Amniotic stem cell (primary cell): ENCODE measurements around the gene KIRREL2.
"Not testable (repeated sequence)": the region's sequence is repeated elsewhere in the genome, so short reads cannot be mapped to it uniquely, and the experiment has no call there.

ENCODE experiments used
- DNase-seq: peaks from one replicate; lab custom pipeline; 2025; lab: John Stamatoyannopoulos, UW

KIRREL2 gene

DNA sequence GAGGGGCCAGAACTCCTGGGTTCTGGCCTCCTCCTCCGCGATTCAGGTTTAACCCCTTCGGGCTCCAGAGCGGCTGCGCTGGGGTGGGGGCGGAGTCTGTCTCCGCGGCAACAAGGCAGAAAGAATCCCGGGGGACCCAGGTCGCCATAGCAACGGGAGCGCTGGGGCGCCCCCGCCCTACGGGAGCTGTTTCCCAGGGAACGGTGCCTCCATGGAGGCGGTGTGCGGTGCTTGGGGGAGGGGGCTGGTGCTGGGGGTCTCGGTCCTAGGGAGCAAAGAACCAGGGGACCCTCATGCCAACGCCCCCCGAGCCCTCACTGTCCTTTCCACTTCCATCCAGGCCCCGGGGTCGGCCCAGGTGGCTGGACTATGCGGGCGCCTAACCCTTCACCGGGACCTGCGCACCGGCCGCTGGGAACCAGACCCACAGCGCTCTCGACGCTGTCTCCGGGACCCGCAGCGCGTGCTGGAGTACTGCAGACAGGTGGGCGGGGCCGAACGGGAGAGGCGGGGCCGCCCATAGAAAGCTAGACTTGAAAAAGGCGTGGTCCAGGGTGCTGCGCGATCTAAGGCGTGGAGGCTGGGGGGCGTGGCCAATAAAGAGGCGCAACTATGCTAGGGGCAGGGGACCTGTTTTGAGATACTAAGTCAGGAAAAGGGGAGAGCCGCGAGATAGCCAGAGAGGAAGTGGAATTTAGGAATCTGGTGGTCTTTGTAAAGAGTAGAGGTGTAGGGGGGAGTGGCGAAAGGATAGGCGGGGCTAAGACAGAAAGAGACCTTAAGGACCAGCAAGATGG, 12.8 kb downstream of the KIRREL2 start:
- no peak for DNase-seq

DNA sequence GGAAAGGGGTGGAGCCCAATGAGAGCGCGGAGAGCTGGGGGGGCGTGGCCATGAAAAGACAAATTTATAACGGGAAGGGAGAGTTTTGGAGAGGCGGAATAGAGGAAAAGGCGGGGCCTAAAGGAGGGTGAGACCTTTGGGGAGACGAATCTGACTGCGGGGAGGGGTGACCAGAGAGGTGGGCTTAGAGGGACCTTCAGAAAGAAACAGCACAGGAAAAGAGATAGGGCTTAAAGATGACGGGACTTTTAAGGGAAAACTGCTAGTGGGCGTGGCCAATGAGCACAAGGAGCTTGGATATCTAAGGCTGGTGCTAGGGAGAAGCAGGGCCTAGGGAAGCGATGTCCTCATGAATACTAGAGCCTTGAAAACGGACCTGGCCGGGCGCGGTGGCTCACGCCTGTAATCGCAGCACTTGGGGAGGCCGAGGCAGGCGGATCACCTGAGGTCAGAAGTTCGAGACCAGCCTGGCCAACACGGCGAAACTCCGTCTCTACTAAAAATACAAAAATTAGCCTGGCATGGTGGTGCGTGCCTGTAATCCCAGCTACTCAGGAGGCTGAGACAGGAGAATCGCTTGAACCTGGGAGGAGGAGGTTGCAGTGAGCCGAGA, 13.5 kb downstream of the KIRREL2 start:
- DNase-seq = not testable (repeated sequence)

DNA sequence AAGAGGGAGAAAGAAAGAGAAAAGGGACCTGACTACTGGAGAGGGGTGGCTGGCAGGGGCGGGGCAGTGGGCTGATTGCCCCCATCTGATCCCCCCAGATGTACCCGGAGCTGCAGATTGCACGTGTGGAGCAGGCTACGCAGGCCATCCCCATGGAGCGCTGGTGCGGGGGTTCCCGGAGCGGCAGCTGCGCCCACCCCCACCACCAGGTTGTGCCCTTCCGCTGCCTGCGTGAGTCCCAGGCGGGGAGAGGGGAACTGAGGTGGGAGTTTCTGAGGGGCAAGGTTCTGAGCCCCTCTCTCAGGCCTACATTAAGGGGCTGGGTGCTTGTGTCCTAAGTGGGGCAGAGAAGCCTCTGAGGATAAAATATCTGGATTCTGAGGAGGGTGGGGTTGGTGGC, 14.1 kb downstream of the KIRREL2 start:
- DNase-seq = no peak

DNA sequence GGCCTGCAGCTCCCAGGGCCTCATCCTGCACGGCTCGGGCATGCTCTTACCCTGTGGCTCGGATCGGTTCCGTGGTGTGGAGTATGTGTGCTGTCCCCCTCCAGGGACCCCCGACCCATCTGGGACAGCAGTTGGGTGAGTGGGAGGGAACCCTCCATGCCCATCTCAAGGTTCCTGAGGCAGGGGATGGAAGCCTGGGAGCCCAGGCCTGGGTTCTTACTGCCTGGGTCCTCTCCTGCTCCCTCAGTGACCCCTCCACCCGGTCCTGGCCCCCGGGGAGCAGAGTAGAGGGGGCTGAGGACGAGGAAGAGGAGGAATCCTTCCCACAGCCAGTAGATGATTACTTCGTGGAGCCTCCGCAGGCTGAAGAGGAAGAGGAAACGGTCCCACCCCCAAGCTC, 14.9 kb downstream of the KIRREL2 start:
- no peak for DNase-seq

DNA sequence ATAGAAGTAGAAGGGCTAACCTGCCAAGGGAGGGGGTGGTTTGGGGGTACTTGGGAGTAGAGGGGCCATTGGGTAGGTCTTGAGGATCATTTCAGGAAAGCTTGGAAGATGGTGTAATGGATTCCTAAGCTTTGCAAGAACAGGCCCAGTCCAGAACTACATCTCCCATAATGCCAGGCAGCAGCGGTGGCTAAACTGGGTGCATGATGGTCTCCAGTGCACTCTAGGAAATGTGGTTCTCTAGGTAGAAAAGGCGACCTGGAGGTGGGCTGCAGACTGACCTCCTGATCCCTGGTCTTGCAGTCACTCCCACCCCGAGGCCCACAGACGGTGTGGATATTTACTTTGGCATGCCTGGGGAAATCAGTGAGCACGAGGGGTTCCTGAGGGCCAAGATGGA, 15.5 kb downstream of the KIRREL2 start:
- DNase-seq = no peak

DNA sequence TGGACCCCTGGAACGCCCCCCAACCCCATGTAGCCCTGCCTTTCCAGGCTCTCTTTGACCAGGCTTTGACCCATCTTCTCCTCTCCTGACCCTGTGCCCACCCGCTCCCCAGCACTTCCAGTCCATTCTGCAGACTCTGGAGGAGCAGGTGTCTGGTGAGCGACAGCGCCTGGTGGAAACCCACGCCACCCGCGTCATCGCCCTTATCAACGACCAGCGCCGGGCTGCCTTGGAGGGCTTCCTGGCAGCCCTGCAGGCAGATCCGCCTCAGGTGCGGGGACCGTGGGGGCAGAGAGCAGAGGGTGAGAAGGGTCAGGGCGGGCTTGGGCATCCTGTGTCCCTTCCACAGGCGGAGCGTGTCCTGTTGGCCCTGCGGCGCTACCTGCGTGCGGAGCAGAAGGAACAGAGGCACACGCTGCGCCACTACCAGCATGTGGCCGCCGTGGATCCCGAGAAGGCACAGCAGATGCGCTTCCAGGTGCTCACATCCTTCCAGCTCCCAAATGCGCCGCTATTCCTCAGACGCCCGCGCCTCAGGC, 17.8 kb downstream of the KIRREL2 start:
- DNase-seq = no peak

DNA sequence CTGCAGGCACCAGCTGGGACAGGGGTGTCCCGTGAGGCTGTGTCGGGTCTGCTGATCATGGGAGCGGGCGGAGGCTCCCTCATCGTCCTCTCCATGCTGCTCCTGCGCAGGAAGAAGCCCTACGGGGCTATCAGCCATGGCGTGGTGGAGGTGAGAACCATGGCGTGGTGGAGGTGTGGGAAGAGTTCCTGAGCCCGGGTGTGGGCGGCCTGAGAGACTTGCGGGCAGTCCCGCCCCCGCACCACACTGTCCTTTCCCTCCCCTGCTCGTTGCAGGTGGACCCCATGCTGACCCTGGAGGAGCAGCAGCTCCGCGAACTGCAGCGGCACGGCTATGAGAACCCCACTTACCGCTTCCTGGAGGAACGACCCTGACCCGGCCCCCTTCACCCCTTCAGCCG, 22.4 kb downstream of the KIRREL2 start:
- no peak for DNase-seq

DNA sequence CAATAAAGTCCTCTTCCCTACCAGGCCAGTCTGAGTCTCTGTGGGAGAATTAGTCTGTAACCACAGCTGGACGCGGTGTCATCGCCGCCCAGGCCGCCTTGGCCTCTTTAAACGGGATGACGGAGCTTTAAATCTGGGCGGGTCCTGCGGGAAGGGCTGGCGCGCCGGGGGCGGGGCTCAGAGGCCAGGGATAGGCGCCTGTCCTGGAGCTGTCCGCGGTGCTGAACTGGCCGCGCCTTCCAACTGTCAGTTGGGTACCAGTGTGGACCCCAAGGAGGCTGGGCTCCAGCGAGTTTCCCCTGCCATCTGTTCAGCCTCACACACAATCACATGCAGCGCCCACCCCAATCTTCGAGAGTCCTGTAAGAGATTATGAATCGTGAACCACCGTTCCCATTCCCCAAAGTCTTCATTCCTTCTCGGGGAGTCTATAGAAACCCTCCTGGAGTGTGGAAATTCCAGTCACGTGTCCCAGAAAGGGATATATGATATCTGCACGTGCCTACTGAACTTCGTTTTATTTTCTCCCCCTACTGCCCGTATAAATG, 23.1 kb downstream of the KIRREL2 start:
- peak; percentile 88 for DNase-seq

DNA sequence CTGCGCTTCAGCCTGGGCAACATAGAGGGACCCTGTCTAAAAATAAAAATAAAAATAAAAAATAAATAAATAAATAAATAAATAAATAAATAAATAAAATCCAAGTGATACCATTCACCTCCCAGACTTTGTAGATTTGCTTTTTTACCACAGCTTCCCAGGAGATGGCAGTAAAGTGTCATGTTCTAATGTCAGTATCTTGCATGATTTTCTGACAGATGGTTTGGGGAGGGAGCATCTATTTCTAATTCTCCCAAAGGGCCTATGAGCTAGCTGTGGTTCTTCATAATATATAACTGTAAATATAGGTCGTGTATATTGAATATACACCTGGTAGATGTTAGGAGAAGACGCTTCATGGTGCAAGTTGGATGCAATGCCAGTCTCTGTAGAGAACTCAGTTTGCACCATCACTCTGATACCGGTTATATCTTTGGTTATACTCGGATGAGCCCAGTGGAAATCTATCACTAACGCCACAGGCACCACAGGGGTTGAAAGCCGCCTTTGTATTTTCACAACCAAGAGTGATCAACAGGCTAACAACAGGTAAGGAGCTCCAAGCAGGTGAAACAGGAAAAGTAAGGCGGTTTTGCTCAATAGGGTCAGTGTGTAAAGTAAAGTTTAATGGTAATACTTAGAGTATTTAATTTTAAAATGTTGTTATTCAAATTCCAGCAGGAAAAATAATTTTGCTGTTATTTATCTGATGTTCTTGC, 25.6 kb downstream of the KIRREL2 start:
- peak; percentile 33 for DNase-seq

DNA sequence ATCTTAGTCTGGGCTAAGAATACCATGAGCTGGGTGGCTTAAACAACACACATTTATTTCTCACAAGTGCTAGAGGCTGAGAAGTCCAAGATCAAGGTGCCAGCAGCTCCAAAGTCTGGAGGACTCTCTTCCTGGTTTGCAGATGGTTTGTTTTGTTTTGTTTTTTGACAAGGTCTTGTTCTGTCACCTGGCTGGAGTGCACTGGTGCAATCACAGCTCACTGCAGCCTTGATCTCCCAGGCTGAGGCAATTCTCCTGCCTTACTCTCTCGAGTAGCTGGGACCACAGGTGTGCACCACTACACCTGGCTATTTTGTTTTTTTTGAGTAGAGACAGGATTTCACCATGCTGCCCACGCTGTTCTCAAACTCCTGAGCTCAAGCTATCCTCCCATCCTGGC, 27.2 kb downstream of the KIRREL2 start:
- no peak for DNase-seq

DNA sequence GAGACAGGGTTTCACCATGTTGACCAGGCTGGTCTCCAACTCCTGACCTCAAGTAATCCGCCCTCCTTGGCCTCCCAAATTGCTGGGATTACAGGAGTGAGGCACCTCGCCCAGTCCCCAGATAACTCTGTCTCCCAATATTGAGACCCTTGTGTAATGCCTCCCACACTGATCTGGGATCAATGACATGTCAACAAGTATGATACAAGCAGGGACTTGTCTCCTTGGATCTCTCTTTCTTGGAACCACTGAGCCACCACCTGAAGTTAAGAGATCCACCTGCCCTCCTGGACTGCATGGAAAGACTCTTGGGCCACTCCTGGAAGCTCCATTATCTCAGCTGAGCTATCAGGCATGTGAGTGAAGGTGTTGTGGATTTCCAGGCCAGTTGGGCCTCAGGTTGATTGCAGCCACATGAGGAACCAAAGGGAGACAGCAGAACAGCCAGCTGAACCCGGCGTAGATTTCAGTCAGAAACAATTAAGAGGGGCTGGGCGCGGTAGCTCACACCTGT, 28.6 kb downstream of the KIRREL2 start:
- no peak for DNase-seq

DNA sequence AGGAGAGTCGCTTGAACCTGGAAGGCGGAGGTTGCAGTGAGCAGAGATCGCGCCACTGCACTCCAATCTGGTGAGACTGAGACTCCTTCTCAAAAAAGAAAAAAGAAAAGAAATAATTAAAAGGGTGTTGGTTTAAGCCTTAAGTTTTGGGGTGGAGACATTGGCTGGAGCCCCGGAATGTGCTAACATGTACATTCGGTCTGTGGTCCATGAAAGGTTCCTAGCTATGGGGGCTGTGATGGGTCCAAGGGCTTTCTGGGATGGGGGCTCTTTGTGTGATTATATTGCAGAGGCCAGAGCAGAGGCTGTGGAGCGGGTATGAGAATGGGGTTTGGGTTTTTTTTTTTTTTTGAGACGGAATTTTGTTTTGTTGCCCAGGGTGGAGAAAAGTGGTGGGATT, 29.2 kb downstream of the KIRREL2 start:
- no peak for DNase-seq

DNA sequence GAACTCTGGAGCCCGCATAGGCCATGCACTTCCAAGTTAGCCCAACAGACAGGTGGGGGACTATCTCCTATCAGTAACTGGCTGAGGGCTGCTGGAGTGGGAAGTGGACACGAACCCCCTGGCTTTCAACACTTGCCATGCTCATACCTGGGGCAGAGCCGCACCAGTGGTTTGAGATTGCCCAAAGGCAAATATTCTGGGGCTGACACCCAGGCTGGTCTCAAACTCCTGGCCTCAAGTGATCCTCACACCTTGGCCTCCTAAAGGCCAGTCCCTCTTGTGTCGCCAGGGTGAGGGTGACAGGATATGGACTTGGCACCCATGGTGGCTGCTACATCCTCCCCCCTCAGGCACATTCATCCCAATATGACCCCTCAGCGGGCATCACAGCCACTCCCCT, 30.5 kb downstream of the KIRREL2 start:
- no peak for DNase-seq

DNA sequence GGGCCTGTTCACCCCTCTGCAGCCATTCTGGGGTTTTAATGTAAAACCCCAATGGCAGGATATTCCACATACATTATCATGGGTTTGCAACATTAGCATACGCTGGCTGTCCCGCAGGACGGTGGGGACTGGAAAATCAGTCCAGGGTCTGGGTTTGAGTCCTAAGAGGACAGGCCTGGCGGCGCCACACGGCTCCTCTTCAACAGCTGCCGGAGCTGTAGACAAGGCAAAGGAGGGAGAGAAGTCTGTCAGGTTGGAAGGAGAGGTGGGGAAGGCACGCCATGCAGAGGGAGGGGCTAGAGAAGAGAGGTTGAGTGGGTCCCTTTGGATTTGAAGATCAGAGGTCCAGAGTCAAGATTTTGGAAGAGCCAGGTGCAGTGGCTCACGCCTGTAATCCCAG, 31.7 kb downstream of the KIRREL2 start:
- no peak for DNase-seq

DNA sequence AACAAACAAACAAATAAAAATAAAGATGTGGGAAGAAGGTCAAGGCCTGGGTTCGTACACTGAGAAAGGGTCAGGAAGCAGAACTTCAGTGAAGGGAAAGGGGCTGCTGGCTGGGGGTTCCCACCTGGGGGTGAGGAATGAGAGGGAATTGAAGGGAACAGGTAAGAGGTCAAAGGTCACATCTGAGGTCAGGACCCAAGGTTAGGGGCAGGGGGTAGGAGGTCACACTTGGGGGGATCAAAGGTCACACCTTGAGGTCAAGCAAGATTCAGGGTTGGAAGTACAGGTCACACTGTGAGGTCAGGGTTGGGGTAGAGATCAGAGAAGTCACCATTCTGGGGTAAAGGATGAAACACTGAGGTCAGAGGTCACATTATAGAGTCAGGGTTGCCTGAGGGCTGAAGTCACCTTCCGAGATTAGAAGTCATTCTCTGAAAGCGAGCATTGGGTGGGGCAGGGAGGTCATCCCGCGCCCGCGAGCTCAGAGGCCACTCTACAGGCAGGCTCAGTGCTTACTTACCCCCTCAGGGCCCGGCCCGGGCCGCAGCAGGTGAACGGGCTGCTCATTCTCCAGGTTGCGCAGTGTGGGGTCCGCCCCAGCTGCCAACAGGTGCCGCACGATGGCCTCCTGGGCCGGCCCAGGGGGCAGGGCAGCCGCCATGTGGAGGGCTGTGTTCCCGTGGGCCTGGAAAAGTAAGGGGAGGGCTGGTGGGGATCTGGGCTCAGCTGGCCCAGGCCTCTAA, 32.8 kb downstream of the KIRREL2 start:
- DNase-seq = no peak

DNA sequence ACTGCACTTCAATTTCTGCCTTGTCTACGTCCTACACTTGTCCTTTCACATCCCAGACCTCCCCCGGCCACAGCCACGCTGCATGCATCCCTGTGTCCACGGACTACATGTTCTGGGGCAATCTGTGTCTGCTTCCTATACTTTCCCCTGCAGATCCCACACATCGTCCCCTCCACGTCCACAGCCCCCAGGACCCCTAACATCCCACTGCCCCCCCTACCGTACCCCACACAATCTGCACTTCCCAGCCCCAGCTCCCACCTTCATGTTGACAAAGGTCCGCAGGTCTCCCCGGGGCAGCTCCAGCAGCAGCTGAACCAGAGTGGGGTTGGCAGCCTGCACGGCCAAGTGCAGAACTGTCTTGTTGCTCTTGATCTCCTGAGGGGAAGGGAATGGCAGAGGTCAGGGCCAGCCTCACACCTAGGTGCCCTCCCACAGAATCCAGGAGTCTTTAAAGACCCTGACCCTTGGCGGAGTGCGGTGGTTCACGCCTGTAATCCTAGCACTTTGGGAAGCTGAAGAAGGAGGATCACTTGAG, 33.5 kb downstream of the KIRREL2 start:
- DNase-seq = no peak

DNA sequence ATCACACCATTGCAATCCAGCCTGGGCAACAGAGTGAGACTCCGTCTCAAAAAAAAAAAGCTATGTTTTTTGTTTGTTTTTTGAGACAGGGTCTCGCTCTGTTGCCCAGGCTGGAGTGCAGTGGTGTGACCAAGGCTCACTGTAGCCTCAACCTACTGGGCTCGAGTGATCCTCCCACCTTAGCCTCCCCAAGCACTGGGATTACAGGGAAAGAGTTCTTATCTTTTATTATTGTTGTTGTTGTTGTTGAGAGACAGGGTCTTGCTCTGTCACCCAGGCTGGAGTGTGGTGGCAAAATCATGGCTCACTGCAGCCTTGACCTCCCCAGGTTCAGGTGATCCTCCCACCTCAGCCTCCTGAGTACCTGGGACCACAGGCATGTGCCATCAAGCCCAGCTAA, 35.1 kb downstream of the KIRREL2 start:
- not testable (repeated sequence) for DNase-seq

DNA sequence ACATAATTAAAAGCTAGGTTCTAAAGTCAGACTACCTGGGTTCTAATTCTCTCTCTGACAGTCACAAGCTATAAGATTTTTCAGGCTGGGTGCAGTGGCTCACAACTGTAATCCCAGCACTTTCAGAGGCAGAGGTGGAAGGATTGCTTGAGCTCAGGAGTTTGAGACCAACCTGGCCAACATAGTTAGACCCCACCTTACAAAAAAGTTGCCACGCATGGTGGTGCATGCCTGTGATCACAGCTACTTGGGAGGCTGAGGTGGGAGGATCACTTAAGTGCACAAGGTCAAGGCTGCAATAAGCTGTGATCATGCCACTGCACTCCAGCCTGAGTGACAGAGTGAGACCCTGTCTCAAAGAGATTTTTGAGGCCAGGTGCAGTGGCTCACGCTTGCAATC, 37.6 kb downstream of the KIRREL2 start:
- no peak for DNase-seq

DNA sequence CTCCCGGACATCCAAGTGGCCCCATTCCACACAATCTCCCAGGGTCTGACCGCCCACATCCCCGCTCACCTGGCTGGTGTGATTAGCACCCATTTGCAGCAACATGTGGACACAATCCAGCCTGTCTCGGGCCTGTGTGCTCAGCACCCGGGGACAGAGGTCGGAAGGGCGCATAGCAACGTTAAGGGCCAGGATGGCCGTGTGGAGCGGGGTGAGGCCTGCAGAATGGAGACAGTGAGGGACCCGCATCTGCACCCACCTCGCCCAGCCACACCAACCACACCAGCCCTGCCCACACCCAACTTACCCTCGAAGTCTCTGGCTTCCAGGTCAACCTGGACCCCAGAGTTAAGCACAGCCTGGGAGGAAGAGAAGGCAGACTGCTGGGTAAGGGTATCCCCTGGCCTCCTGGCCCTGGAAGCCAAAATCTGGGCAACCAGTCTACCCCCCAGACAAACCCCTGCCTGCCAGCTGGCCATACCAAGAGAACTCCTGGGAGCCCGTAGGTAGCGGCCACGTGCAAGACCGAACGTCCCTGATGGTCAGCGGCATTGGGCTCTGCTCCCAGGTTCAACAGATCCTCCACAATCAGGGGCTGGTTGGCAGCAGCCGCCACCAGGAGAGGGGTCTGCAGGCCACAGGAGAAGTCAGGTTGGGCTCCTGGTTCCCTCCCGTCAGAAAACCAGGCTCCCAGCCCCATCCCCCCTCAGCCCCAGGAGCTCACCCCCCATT, 39.4 kb downstream of the KIRREL2 start:
- DNase-seq = no peak

DNA sequence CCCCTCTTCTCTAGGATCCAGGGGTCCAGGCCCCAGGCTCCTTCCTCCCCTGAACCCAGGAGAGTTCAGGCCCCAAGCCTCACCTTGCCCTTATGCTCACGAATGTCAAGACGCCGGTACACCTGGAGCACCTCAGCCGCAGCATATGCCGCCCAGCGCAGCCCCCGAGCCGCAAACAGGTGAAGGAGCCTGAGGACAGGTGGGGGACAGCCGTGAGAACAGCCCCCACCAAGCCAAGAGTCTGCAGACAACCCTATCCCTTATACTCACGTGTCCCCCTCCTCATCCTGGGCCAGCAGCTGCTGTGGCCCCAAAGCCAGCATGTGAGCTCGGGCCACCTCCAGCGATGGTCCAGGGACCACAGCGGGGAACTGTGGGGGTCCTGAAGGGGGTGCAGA, 39.9 kb downstream of the KIRREL2 start:
- DNase-seq = no peak
